ENCODE data around the gene CNNM4. TPM values are rescaled to one million over a fixed set of nuclear protein-coding genes. Genes with fewer than 3 reads are reported as not detected.

Gene CNNM4
- total RNA-seq, 1 experiment from 2014 or later = 10.8 TPM

- H3K27me3 ChIP-seq (ENCODE audit: control insufficient read depth, insufficient read depth, low read length) = no peaks in the 10 kb centered on the region
- peak; percentile 67 for DNase-seq
- peaks cover 2% of the 10 kb centered on the region for H3K36me3 ChIP-seq (replicated peaks; ENCODE audit: control insufficient read depth, insufficient read depth, low read length)
- no peak overlapping the region for H3K4me3 ChIP-seq (ENCODE audit: insufficient read depth, low read depth, low read length)
These were observed 78.7 kb downstream of the CNNM4 start for GRCh38 chr2:96839293-96839874.

- Histone ChIP-seq H3K36me3 (replicated peaks; ENCODE audit: control insufficient read depth, insufficient read depth, low read length) (no peaks in the 10 kb centered on the region; the same call in none of the 2 replicates), H3K4me3 (ENCODE audit: insufficient read depth, low read depth, low read length) (no peak overlapping the region), H3K27me3 (ENCODE audit: control insufficient read depth, insufficient read depth, low read length) (no peaks in the 10 kb centered on the region)
- DNase-seq = no peak
These were observed 79.5 kb downstream of the CNNM4 start for GRCh38 chr2:96839875-96840850.

DNA sequence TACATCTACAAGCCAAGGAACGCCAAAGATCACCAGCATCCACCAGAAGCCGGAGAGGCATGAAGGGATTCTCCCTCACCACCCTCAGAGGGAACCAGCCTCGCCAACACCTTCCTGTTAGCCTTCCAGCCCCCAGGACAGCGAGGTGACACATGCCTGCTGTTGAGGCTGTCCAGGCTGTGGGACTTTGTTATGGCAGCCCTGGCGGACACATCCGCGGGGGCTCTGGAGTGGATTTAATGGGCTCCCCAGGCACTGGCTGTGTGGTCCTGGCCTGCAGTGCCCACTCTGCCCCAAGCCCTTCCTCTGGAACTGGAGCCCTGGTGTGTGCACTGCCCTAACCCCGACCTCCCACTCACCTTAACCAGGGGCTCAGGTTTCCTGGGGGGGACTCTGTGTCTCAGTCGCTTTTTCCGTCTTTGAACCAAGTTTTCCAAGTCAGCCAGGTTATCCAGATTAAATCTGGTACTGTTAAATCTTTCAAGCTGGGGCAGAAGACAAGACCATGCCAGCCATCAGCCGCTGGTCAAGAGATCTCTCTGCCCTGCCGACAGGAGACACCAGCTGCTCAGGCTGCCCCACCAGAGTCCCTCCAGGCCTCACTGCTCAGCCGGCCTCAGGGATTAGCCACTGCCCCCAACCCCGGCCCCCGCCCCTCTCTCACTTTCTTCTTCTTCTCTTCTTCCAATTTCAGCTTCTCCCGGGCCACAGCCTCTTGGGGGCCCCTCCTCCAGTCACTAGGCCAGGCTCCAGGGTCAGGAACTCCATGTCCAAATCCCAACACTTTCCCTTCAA, 81.2 kb downstream of the CNNM4 start:
- peaks cover 2% of the 10 kb centered on the region for H3K36me3 ChIP-seq (replicated peaks; ENCODE audit: control insufficient read depth, insufficient read depth, low read length)
- no peaks in the 10 kb centered on the region for H3K27me3 ChIP-seq (ENCODE audit: control insufficient read depth, insufficient read depth, low read length)
- no peak for DNase-seq
- no peak overlapping the region for H3K4me3 ChIP-seq (ENCODE audit: insufficient read depth, low read depth, low read length)

GRCh38 chr2:96842600-96842999, 81.9 kb downstream of the CNNM4 start:
- Histone ChIP-seq H3K36me3 (replicated peaks; ENCODE audit: control insufficient read depth, insufficient read depth, low read length) (peaks cover 2% of the 10 kb centered on the region; the same call in 1 of the 2 replicates), H3K4me3 (ENCODE audit: insufficient read depth, low read depth, low read length) (no peak overlapping the region)
- DNase-seq = no peak

GRCh38 chr2:96843538-96844268, 83.0 kb downstream of the CNNM4 start, which contains the start of gene ANKRD23:
Gene ANKRD23 (minus strand): TSS chr2:96844021. CDS start chr2:96843992, 29 bp downstream.
- Histone ChIP-seq H3K27me3 (ENCODE audit: control insufficient read depth, insufficient read depth, low read length) (no peaks in the 10 kb centered on the region), H3K4me3 (ENCODE audit: insufficient read depth, low read depth, low read length) (no peak within 1 kb of the TSS), H3K36me3 (replicated peaks; ENCODE audit: control insufficient read depth, insufficient read depth, low read length) (peaks cover 4% of the 10 kb centered on the region)
- peak; percentile 28 for DNase-seq

More at GRCh38 chr2:96842600-96842999, 81.9 kb downstream of the CNNM4 start:
- no peaks in the 10 kb centered on the region for H3K27me3 ChIP-seq (ENCODE audit: control insufficient read depth, insufficient read depth, low read length)

GRCh38 chr2:96844405-96844808, 83.7 kb downstream of the CNNM4 start:
- H3K36me3 ChIP-seq (replicated peaks; ENCODE audit: control insufficient read depth, insufficient read depth, low read length) = peaks cover 5% of the 10 kb centered on the region
- H3K27me3 ChIP-seq (ENCODE audit: control insufficient read depth, insufficient read depth, low read length) = no peaks in the 10 kb centered on the region
- no peak overlapping the region for H3K4me3 ChIP-seq (ENCODE audit: insufficient read depth, low read depth, low read length)
- peak; percentile 57 for DNase-seq

- Histone ChIP-seq H3K27me3 (ENCODE audit: control insufficient read depth, insufficient read depth, low read length) (no peaks in the 10 kb centered on the region), H3K4me3 (ENCODE audit: insufficient read depth, low read depth, low read length) (no peak overlapping the region), H3K36me3 (replicated peaks; ENCODE audit: control insufficient read depth, insufficient read depth, low read length) (peaks cover 11% of the 10 kb centered on the region)
- no peak for DNase-seq
These were observed 86.1 kb downstream of the CNNM4 start for GRCh38 chr2:96846825-96847224.

DNA sequence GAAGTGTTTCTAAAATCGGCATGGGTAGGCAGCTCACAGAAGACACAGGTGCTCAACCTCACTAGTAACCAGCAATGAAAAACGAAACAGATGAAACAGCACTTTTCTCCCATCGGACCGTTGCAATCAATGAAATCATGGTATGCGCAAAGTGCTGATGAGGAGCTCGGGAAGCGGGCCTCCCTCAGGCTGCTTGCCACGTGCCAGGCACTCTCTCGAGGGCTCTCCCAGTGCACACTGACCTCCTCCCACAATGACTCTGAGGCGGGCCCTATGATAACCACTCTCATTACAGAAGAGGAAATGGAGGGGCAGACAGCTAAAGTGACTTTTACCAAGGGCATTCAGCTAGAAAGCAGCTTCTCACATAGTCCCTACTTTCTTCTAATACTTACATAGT, 86.9 kb downstream of the CNNM4 start:
- Histone ChIP-seq H3K4me3 (ENCODE audit: insufficient read depth, low read depth, low read length) (no peak overlapping the region), H3K36me3 (replicated peaks; ENCODE audit: control insufficient read depth, insufficient read depth, low read length) (peaks cover 11% of the 10 kb centered on the region), H3K27me3 (ENCODE audit: control insufficient read depth, insufficient read depth, low read length) (no peaks in the 10 kb centered on the region)
- DNase-seq = peak; percentile 31

- Histone ChIP-seq H3K4me3 (ENCODE audit: insufficient read depth, low read depth, low read length) (no peak overlapping the region), H3K36me3 (replicated peaks; ENCODE audit: control insufficient read depth, insufficient read depth, low read length) (peaks cover 11% of the 10 kb centered on the region), H3K27me3 (ENCODE audit: control insufficient read depth, insufficient read depth, low read length) (no peaks in the 10 kb centered on the region)
- DNase-seq = peak; percentile 39
These were observed 87.6 kb downstream of the CNNM4 start for GRCh38 chr2:96848264-96848663.

DNA sequence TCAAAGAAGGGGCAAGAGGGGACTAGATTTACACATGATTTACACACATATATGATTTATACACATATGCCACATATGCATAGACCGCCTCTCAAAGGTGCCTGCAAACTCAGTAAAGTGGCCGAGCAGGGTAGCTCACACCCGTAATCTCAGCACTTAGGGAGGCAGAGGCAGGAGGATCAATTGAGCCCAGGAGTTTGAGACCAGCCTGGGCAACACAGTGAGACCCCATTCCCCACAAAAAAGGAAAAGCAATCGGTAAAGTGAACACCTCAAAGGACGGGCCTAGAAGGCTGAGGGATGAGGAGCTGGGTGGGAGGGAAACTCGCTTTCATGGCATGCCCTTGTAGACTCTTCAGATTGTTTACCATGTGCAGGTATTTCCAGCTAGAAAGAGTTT, 92.0 kb downstream of the CNNM4 start:
- Histone ChIP-seq H3K36me3 (replicated peaks; ENCODE audit: control insufficient read depth, insufficient read depth, low read length) (peaks cover 12% of the 10 kb centered on the region), H3K27me3 (ENCODE audit: control insufficient read depth, insufficient read depth, low read length) (no peaks in the 10 kb centered on the region), H3K4me3 (ENCODE audit: insufficient read depth, low read depth, low read length) (no peak overlapping the region)
- DNase-seq = no peak

GRCh38 chr2:96853321-96853720, 92.6 kb downstream of the CNNM4 start:
- Histone ChIP-seq H3K4me3 (ENCODE audit: insufficient read depth, low read depth, low read length) (no peak overlapping the region), H3K27me3 (ENCODE audit: control insufficient read depth, insufficient read depth, low read length) (no peaks in the 10 kb centered on the region), H3K36me3 (replicated peaks; ENCODE audit: control insufficient read depth, insufficient read depth, low read length) (peaks cover 10% of the 10 kb centered on the region)
- DNase-seq = no peak

DNA sequence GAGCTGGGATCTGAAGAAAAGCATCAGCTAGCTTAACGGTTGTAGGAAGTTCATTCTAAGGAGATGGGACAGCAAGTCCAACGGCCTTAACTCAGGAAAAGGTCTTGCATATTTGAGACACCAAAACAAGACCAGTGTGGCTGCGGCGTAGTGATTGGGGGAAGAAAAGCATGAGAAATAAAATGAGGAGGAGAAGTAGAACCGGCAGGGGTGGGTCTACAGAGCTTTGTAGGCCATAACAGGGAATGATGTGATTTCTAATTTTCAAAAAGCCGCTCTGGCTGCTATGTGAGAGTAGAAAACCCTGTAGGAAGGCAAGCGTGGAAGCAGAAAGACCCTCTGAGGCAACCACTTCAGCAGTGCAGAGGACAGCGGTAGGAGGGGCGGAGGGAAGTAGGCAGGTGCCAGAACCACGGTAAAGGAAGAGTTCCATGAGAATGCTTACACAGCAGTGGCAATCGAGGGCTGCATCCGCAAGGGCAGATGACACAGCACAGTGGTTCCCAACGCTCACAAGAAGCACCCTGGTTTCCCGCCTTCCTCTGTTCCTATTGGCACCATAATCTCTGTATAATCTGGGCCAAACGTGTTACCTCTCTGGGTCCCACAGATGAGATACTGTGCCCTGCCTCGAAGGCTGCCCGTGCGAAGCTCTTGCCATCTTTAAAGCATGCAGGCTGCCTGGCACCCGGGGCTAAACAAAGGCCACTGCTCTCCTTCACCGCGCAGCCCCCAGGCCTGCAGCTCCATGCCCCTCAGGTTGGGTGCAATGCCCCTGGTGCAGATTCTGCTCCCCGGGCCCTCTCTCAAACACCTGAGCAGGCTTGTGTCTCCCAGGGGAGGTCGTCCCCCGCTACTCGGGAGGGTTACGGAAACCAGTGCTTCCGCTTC, 96.3 kb downstream of the CNNM4 start:
- DNase-seq = peak; percentile 78
- Histone ChIP-seq H3K36me3 (replicated peaks; ENCODE audit: control insufficient read depth, insufficient read depth, low read length) (peaks cover 13% of the 10 kb centered on the region), H3K27me3 (ENCODE audit: control insufficient read depth, insufficient read depth, low read length) (no peaks in the 10 kb centered on the region), H3K4me3 (ENCODE audit: insufficient read depth, low read depth, low read length) (peak overlapping the region; percentile 74)

GRCh38 chr2:96857667-96858372, 97.1 kb downstream of the CNNM4 start, which contains the start of gene ANKRD39:
Gene ANKRD39 (minus strand): TSS chr2:96858016. CDS start chr2:96857987, 29 bp downstream.
- H3K4me3 ChIP-seq (ENCODE audit: insufficient read depth, low read depth, low read length) = peak within 1 kb of the TSS; percentile 74
- DNase-seq = peak; percentile 100
- H3K27me3 ChIP-seq (ENCODE audit: control insufficient read depth, insufficient read depth, low read length) = no peaks in the 10 kb centered on the region
- peaks cover 16% of the 10 kb centered on the region for H3K36me3 ChIP-seq (replicated peaks; ENCODE audit: control insufficient read depth, insufficient read depth, low read length)
